Esophagus (tissue), 2 donors: Measurements from ENCODE around the gene MARK2. TPM values are rescaled to one million over a fixed set of nuclear protein-coding genes. Genes with fewer than 3 reads are reported as not detected.

Source experiments
- H3K27ac ChIP-seq, 2 donors: one replicate each; pipeline ENCODE4 v1.5.1; 2013; ENCODE audit warnings: low read depth in 2 of 2, mild to moderate bottlenecking in 2 of 2, inconsistent platforms in 1 of 2, low read length in 1 of 2, moderate library complexity in 1 of 2
- H3K27me3 ChIP-seq, 2 donors: one replicate each; pipeline ENCODE4 v1.6.1; 2013; ENCODE audit warnings: low read length in 2 of 2, control low read depth in 1 of 2, mild to moderate bottlenecking in 1 of 2; ENCODE audit not compliant: insufficient read depth in 2 of 2, control insufficient read depth in 1 of 2
- H3K36me3 ChIP-seq, 2 donors: one replicate each; pipeline ENCODE4 v1.6.1; 2013; ENCODE audit warnings: low read length in 1 of 2; ENCODE audit not compliant: control insufficient read depth in 2 of 2, insufficient read depth in 2 of 2
- H3K4me1 ChIP-seq, 2 donors: one replicate each; pipeline ENCODE4 v1.6.1; 2013; ENCODE audit warnings: low read length in 1 of 2; ENCODE audit not compliant: control insufficient read depth in 2 of 2, insufficient read depth in 2 of 2
- H3K4me3 ChIP-seq, 2 donors: one replicate each; pipeline ENCODE4 v1.5.1; 2013; ENCODE audit warnings: low read length in 2 of 2, mild to moderate bottlenecking in 2 of 2, low read depth in 1 of 2, moderate library complexity in 1 of 2
- H3K9me3 ChIP-seq, 2 donors: one replicate each; pipeline ENCODE4 v1.6.1; 2013; ENCODE audit warnings: mild to moderate bottlenecking in 2 of 2, low read depth in 1 of 2, low read length in 1 of 2, moderate library complexity in 1 of 2; ENCODE audit not compliant: control insufficient read depth in 2 of 2, insufficient read depth in 1 of 2
- WGBS, 2 donors: extraction: QIAGEN DNeasy Blood & Tissue Kit; methylation state at CpG; one replicate each; pipeline ENCODE4 v1.1.7; 2013; 5-methylcytosine and 5-hydroxymethylcytosine counted together
- polyA plus RNA-seq, 2 donors: library from polyadenylated mRNA; stranded (reverse); fragments of 200-250 nt; gene quantifications; one replicate each; pipeline ENCODE4 v1.2.3, GENCODE V29; 2013
- donor health status: healthy with polysubstance abuse.
- donor health status: Bipolar disorder and iron deficiency.

MARK2 gene
- polyA plus RNA-seq, 2 donors = 29.5 to 29.9 TPM

- Histone ChIP-seq H3K36me3 (peaks cover 0 to under 1% of the 10 kb centered on the region in 2 donors), H3K27me3 (no peaks in the 10 kb centered on the region), H3K4me3 (no peak overlapping the region), H3K27ac (peak overlapping the region in 1 of 2 donors; percentile 24), H3K9me3 (no peaks in the 10 kb centered on the region), H3K4me1 (peaks cover 5 to 29% of the 10 kb centered on the region in 2 donors)
- WGBS, 2 donors = 71 to 94% methylated on average over 4 of the region's 4 CpGs
Measured at GRCh38 chr11:63884196-63884932, 45.5 kb downstream of the MARK2 start.

GRCh38 chr11:63887386-63887999 is 48.6 kb downstream of the MARK2 start:
- H3K4me1 ChIP-seq = peaks cover 9 to 34% of the 10 kb centered on the region in 2 donors
- H3K27ac ChIP-seq = peak overlapping the region; percentile 85
- H3K4me3 ChIP-seq = no peak overlapping the region
- H3K9me3 ChIP-seq = no peaks in the 10 kb centered on the region
- H3K27me3 ChIP-seq = no peaks in the 10 kb centered on the region
- H3K36me3 ChIP-seq = peaks cover 0 to 5% of the 10 kb centered on the region in 2 donors
- WGBS, 2 donors = 41 to 45% methylated on average over 6 of the region's 6 CpGs

DNA sequence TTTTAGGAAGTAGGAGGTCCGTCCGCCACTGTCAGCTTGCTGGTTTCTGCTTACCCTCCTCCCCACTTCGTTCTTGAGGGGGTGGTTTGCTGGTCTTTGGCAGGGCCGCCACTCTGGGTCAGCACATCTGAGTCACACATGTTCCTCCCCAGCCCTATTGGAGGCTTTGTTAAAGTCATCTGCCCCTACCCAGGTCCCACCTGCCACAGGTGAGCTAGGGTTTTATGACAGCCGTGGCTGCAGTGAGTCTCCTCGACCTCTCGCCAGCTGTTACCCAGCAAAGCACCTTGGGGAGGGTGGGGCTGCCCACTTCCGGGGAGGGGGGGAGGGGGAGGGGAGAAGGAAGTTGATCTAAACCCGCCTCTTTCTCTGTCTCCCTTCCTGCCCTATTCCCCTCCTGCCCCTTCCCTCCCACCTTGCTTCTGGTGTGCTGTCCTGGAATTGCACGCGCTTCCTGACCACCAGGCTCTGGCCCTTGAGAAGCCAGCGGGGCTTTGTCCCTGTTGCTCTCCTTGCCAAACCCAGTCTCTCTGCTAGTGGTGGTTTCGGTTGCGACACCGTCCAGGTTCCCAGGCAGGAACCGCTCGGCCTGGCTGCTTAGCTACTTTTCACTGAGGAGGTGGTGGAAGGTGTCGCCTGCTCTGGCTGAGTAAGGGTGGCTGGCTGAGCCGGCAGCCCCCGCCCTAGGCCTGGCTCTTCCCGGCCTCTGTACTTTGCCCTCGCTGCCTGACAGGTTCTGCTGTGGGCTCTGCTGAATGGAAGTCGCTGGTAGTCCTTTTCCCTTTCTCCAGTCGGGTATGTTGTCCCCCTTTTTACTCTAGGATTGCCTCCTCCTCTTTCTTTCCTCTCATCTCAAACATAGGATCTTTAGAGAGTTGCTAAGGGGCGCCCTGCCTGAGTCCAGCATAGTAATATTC is 49.5 kb downstream of the MARK2 start:
- H3K27ac ChIP-seq = peak overlapping the region; percentile 85 to 98
- peaks cover 9 to 34% of the 10 kb centered on the region in 2 donors for H3K4me1 ChIP-seq
- peaks cover 0 to 5% of the 10 kb centered on the region in 2 donors for H3K36me3 ChIP-seq
- peak overlapping the region; percentile 45 to 56 for H3K4me3 ChIP-seq
- no peaks in the 10 kb centered on the region for H3K9me3 ChIP-seq
- WGBS, 2 donors = 15 to 18% methylated on average over 25 of the region's 25 CpGs
- H3K27me3 ChIP-seq = no peaks in the 10 kb centered on the region

GRCh38 chr11:63889344-63889743 is 50.4 kb downstream of the MARK2 start:
- H3K9me3 ChIP-seq = no peaks in the 10 kb centered on the region
- H3K36me3 ChIP-seq = peaks cover 0 to 5% of the 10 kb centered on the region in 2 donors
- H3K4me1 ChIP-seq = peaks cover 9 to 32% of the 10 kb centered on the region in 2 donors
- no peaks in the 10 kb centered on the region for H3K27me3 ChIP-seq
- peak overlapping the region; percentile 45 to 56 for H3K4me3 ChIP-seq
- WGBS, 2 donors = 54 to 64% methylated on average over 6 of the region's 6 CpGs
- peak overlapping the region; percentile 85 to 98 for H3K27ac ChIP-seq

DNA sequence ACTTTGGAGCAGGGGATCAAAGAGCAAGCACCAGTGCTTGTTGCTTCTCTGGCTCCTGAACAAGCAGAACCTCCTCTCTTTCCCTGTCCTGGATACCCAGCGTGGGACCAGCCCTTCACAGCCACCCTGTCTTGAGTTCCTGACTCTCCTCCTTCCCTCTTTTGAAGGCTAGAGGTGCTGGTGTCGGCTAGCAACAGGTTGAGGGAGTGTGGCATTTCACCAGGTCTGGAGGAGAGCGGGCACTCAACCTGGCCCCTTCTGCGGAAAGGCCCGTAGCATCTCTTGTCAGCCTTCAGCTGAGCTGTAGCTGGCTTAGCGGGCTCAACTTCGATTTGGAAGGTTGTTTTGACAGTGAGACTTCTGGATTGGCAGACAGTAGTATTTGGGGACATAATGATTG is 51.5 kb downstream of the MARK2 start:
- Histone ChIP-seq H3K4me3 (peak overlapping the region; percentile 9 to 56), H3K36me3 (peaks cover 0 to 10% of the 10 kb centered on the region in 2 donors), H3K27ac (peak overlapping the region in 1 of 2 donors; percentile 98), H3K4me1 (peaks cover 9 to 29% of the 10 kb centered on the region in 2 donors), H3K27me3 (no peaks in the 10 kb centered on the region), H3K9me3 (no peaks in the 10 kb centered on the region)
- 71 to 79% methylated on average over 7 of the region's 7 CpGs for WGBS, 2 donors

DNA sequence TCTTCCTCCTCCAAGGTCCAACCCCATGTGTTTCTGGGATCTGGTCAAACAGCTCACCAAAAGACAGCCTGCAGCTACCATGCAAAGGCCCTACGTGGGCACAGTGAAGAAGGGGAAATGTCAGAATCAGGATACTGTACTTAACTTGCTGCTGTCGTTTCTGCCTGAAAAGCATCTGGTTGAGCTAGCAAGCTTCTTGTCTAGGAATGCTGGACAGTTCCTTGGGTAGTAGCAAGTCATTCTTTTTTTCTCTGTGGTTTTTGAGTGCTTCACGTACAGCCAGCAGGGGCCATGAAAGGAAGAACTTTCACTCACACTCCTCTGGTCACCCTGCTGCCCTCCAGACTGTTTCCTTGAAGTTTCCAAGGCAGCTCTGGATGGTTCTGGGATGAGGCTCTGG is 53.3 kb downstream of the MARK2 start:
- peaks cover 5 to 10% of the 10 kb centered on the region in 2 donors for H3K36me3 ChIP-seq
- peak overlapping the region in 1 of 2 donors; percentile 14 for H3K27ac ChIP-seq
- H3K27me3 ChIP-seq = no peaks in the 10 kb centered on the region
- 33 to 42% methylated on average over 3 of the region's 3 CpGs for WGBS, 2 donors
- no peak overlapping the region for H3K4me3 ChIP-seq
- H3K4me1 ChIP-seq = peaks cover 11 to 27% of the 10 kb centered on the region in 2 donors
- no peaks in the 10 kb centered on the region for H3K9me3 ChIP-seq

- Histone ChIP-seq H3K27ac (no peak overlapping the region), H3K9me3 (no peaks in the 10 kb centered on the region), H3K36me3 (peaks cover 10 to 19% of the 10 kb centered on the region in 2 donors), H3K4me3 (no peak overlapping the region), H3K27me3 (no peaks in the 10 kb centered on the region), H3K4me1 (peaks cover 11 to 19% of the 10 kb centered on the region in 2 donors)
- 96 to 97% methylated on average over 6 of the region's 6 CpGs for WGBS, 2 donors
Measured at GRCh38 chr11:63893355-63893754, 54.4 kb downstream of the MARK2 start.

DNA sequence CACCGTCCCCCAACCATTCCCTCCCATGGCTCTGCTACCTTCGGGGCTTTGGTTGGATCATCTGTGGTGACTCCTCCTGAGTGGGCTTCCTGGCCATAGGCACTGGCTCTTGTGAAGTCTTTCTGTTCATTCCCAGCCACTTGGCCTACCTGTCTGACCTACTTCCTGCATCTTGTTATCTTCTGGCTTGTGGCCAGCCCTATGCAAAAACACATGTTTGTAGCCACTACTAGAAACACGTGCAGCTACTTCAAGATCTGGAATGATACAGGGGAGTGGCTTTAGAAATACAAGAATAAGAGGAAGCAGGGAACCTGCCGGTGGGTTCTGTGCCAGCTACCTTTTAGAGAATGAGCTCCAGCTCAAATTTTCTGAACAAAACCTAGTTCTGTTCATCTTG is 57.2 kb downstream of the MARK2 start:
- whole genome bisulfite sequencing, 2 donors = 57 to 69% methylated on average over 4 of the region's 4 CpGs

GRCh38 chr11:63897459-63898146 is 58.7 kb downstream of the MARK2 start:
- Histone ChIP-seq H3K36me3 (peaks cover 41 to 52% of the 10 kb centered on the region in 2 donors), H3K27ac (no peak overlapping the region)
- WGBS, 2 donors = 74 to 76% methylated on average over 10 of the region's 10 CpGs

More for the DNA sequence above, 57.2 kb downstream of the MARK2 start:
- Histone ChIP-seq H3K9me3 (no peaks in the 10 kb centered on the region), H3K27me3 (no peaks in the 10 kb centered on the region), H3K4me1 (peaks cover 2% of the 10 kb centered on the region in 2 donors), H3K4me3 (no peak overlapping the region), H3K36me3 (peaks cover 30 to 41% of the 10 kb centered on the region in 2 donors), H3K27ac (no peak overlapping the region)

More at GRCh38 chr11:63897459-63898146, 58.7 kb downstream of the MARK2 start:
- Histone ChIP-seq H3K9me3 (no peaks in the 10 kb centered on the region), H3K4me1 (peaks cover 0 to 2% of the 10 kb centered on the region in 2 donors), H3K4me3 (no peak overlapping the region), H3K27me3 (no peaks in the 10 kb centered on the region)
